ENCODE results near the gene MST1R. TPM values are rescaled to one million over a fixed set of nuclear protein-coding genes. Genes with fewer than 3 reads are reported as not detected.

MST1R gene
- polyA plus RNA-seq, 2 of the 4 experiments (the other 2 are of a cell fraction) = 5.9 to 7.5 TPM

DNA sequence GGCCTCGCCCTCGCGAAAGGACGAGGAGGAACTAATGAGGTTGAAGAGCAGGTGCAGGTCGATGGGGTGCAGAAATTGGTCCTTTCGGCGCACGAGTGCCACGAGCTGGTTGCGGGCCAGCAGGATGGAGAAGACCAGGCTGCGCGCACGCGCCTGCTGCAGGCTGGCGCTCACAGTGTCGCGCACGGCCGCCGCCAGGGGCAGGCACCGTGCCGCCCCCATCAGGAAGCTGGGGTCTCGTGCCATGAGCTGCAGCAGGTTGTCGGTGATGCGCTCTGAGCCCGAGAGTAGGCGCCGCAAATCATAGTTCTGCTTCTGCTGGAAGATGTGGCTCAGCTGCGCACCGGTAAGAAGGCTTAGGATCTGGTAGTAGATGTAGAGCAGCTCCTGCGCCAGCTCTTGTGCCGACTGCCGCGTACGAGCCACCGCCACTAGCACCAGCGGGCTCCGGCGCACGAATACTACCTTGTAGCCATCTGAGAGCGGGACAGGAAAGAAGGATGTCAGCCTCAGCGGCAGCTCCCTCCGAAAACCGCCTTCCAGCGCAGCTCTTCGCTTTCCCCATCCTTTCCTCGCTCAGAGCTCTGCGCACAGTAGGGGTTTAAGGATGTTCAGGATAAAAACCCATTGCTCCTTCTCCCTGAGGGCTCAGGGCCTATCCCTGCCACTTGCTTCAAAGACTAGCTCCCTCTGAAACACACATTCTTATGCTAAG, 6.9 kb upstream of the MST1R start:
- 96% methylated on average over 33 of the region's 48 CpGs for WGBS (ENCODE audit: missing lambda C conversion rate)
- FAIRE-seq = no peak
- Histone ChIP-seq H3K9me3 (no peaks in the 10 kb centered on the region), H3K4me1 (peaks cover 6% of the 10 kb centered on the region), H3K4me2 (no peak overlapping the region), H3K27ac (no peak overlapping the region), H3K4me3 (no peak overlapping the region)
- no peak for DNase-seq (ENCODE audit: low read depth in 1 of 2, low spot score in 1 of 2)
- ATAC-seq = no peak
- ChIA-PET CTCF (interaction anchor here (1.2 to 3.8 kb wide), 3 partner anchors 8 to 70 kb away, joined by 3 to 37 read pairs (median 7); partner anchors contain the start of gene MON1A), POLR2A (interaction anchor here (0.6 kb wide), 1 partner anchor 10 kb away, joined by 5 read pairs; no protein-coding TSS in a partner anchor)
- no peak for TF ChIP-seq TFCP2L1 (CRISPR knock-in tag; IDR thresholded peaks at IDR 0.05)
- TF ChIP-seq RCOR1 (IDR thresholded peaks at IDR 0.05; ENCODE audit: low read depth, low read length) = no peak
- TF ChIP-seq EHMT2 (IDR thresholded peaks at IDR 0.05; ENCODE audit: low read depth) = no peak
- no peak for TF ChIP-seq ESRRA (IDR thresholded peaks at IDR 0.05; ENCODE audit: borderline replicate concordance, low read length)
- no peak for TF ChIP-seq KDM1A (IDR thresholded peaks at IDR 0.05; ENCODE audit: low read depth)
- no peak for TF ChIP-seq ZNF302 (CRISPR knock-in tag; IDR thresholded peaks at IDR 0.05)
- no peak for TF ChIP-seq NPAS2 (CRISPR knock-in tag; IDR thresholded peaks at IDR 0.05; ENCODE audit: borderline replicate concordance)
- TF ChIP-seq, protein P1, sequence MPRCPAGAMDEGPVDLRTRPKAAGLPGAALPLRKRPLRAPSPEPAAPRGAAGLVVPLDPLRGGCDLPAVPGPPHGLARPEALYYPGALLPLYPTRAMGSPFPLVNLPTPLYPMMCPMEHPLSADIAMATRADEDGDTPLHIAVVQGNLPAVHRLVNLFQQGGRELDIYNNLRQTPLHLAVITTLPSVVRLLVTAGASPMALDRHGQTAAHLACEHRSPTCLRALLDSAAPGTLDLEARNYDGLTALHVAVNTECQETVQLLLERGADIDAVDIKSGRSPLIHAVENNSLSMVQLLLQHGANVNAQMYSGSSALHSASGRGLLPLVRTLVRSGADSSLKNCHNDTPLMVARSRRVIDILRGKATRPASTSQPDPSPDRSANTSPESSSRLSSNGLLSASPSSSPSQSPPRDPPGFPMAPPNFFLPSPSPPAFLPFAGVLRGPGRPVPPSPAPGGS (IDR thresholded peaks at IDR 0.05) = no peak
- TF ChIP-seq RARB (CRISPR knock-in tag; IDR thresholded peaks at IDR 0.05) = no peak
- TF ChIP-seq, protein P2, sequence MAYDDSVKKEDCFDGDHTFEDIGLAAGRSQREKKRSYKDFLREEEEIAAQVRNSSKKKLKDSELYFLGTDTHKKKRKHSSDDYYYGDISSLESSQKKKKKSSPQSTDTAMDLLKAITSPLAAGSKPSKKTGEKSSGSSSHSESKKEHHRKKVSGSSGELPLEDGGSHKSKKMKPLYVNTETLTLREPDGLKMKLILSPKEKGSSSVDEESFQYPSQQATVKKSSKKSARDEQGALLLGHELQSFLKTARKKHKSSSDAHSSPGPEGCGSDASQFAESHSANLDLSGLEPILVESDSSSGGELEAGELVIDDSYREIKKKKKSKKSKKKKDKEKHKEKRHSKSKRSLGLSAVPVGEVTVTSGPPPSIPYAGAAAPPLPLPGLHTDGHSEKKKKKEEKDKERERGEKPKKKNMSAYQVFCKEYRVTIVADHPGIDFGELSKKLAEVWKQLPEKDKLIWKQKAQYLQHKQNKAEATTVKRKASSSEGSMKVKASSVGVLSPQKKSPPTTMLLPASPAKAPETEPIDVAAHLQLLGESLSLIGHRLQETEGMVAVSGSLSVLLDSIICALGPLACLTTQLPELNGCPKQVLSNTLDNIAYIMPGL (CRISPR knock-in tag; IDR thresholded peaks at IDR 0.05; ENCODE audit: borderline replicate concordance) = no peak
- TF ChIP-seq TP53 (CRISPR knock-in tag; IDR thresholded peaks at IDR 0.05) = no peak
- no peak for TF ChIP-seq NR3C1 (IDR thresholded peaks at IDR 0.05)
- no peak for TF ChIP-seq FOSB (CRISPR knock-in tag; IDR thresholded peaks at IDR 0.05)

GRCh38 chr3:49908373-49909199, 4.9 kb upstream of the MST1R start:
- FAIRE-seq (no peak), ATAC-seq (no peak), DNase-seq (ENCODE audit: low read depth in 1 of 2, low spot score in 1 of 2) (no peak)
- 91% methylated on average over 13 of the region's 14 CpGs for WGBS (ENCODE audit: missing lambda C conversion rate)
- Histone ChIP-seq H3K27ac (no peak overlapping the region), H3K4me3 (no peak overlapping the region), H3K4me1 (peaks cover 19% of the 10 kb centered on the region), H3K4me2 (no peak overlapping the region), H3K9me3 (no peaks in the 10 kb centered on the region)
- ChIA-PET POLR2A (no interaction called here), CTCF (interaction anchor here (1.0 to 3.8 kb wide), 5 partner anchors 9 to 107 kb away, joined by 3 to 37 read pairs (median 3); partner anchors contain the start of gene INKA1)
- no peak for TF ChIP-seq ZFP36 (IDR thresholded peaks at IDR 0.05; ENCODE audit: borderline replicate concordance, partially characterized antibody)
- no peak for TF ChIP-seq ZC3H11A (IDR thresholded peaks at IDR 0.05)
- no peak for TF ChIP-seq CBX2 (IDR thresholded peaks at IDR 0.05; ENCODE audit: borderline replicate concordance, low read depth)
- no peak for TF ChIP-seq FOXS1 (CRISPR knock-in tag; IDR thresholded peaks at IDR 0.05)
- TF ChIP-seq RAD21 (conservative IDR thresholded peaks at IDR 0.05 in 1 of 2, IDR thresholded peaks at IDR 0.05 in 1 of 2) = no peak
- no peak for TF ChIP-seq JUNB (IDR thresholded peaks at IDR 0.05)
- TF ChIP-seq HOXB13 (CRISPR knock-in tag; IDR thresholded peaks at IDR 0.05; ENCODE audit: low read depth) = no peak
- no peak for TF ChIP-seq NR3C1 (IDR thresholded peaks at IDR 0.05)
- no peak for TF ChIP-seq HOXA7 (CRISPR knock-in tag; IDR thresholded peaks at IDR 0.05)
- no peak for TF ChIP-seq HDAC2 (IDR thresholded peaks at IDR 0.05)
- TF ChIP-seq PHF8 (IDR thresholded peaks at IDR 0.05; ENCODE audit: borderline replicate concordance, low read depth) = no peak
- no peak for TF ChIP-seq CEBPB (IDR thresholded peaks at IDR 0.05)
- TF ChIP-seq FOSL2 (IDR thresholded peaks at IDR 0.05) = no peak
- no peak for TF ChIP-seq FOSL2 (CRISPR knock-in tag; IDR thresholded peaks at IDR 0.05)
- TF ChIP-seq ATOH8 (CRISPR knock-in tag; IDR thresholded peaks at IDR 0.05; ENCODE audit: low read depth) = no peak
- no peak for TF ChIP-seq EP300 (IDR thresholded peaks at IDR 0.05)
- TF ChIP-seq RARB (CRISPR knock-in tag; IDR thresholded peaks at IDR 0.05) = no peak
- no peak for TF ChIP-seq JUN (IDR thresholded peaks at IDR 0.05)
